ENCODE measurements around the gene RAP2A. TPM values are rescaled to one million over a fixed set of nuclear protein-coding genes. Genes with fewer than 3 reads are reported as not detected.

Gene RAP2A
- total RNA-seq, result 38.3 TPM
- long read RNA-seq, full-length matches to known transcripts, result 2 of 4 reads
- long read RNA-seq, partial matches to known transcripts, result 0 of 4 reads
- long read RNA-seq, other reads (novel, unspliced or antisense), result 2 of 4 reads

- DNase-seq (ENCODE audit: low spot score), result peak; percentile 96
Measured at GRCh38 chr13:97433727-97434396, at the start of gene RAP2A. TSS of gene RAP2A (plus strand) at chr13:97434169. CDS start at chr13:97434471, 302 bp downstream.

GRCh38 chr13:97384371-97384770, 49.6 kb upstream of the RAP2A start:
- no peak for DNase-seq (ENCODE audit: low spot score)

GRCh38 chr13:97385146-97385545, 48.8 kb upstream of the RAP2A start:
- no peak for DNase-seq (ENCODE audit: low spot score)

GRCh38 chr13:97385854-97386253, 48.1 kb upstream of the RAP2A start:
- no peak for DNase-seq (ENCODE audit: low spot score)

- no peak for DNase-seq (ENCODE audit: low spot score)
Measured at GRCh38 chr13:97386801-97387484, 47.0 kb upstream of the RAP2A start.

- no peak for DNase-seq (ENCODE audit: low spot score)
Measured at GRCh38 chr13:97387485-97387839, 46.5 kb upstream of the RAP2A start.

- DNase-seq (ENCODE audit: low spot score), result no peak
Measured at GRCh38 chr13:97387890-97388289, 46.1 kb upstream of the RAP2A start.

GRCh38 chr13:97388373-97388772, 45.6 kb upstream of the RAP2A start:
- DNase-seq (ENCODE audit: low spot score), result no peak

GRCh38 chr13:97390941-97391600, 42.9 kb upstream of the RAP2A start:
- DNase-seq (ENCODE audit: low spot score), result no peak

GRCh38 chr13:97392020-97392419, 41.9 kb upstream of the RAP2A start:
- no peak for DNase-seq (ENCODE audit: low spot score)

GRCh38 chr13:97394542-97394941, 39.4 kb upstream of the RAP2A start:
- no peak for DNase-seq (ENCODE audit: low spot score)

GRCh38 chr13:97395447-97396136, 38.4 kb upstream of the RAP2A start:
- no peak for DNase-seq (ENCODE audit: low spot score)

GRCh38 chr13:97397267-97397666, 36.7 kb upstream of the RAP2A start:
- no peak for DNase-seq (ENCODE audit: low spot score)

- no peak for DNase-seq (ENCODE audit: low spot score)
Measured at GRCh38 chr13:97401421-97401820, 32.5 kb upstream of the RAP2A start.

- DNase-seq (ENCODE audit: low spot score), result no peak
Measured at GRCh38 chr13:97403893-97404750, 29.8 kb upstream of the RAP2A start.

GRCh38 chr13:97407540-97407939, 26.4 kb upstream of the RAP2A start:
- DNase-seq (ENCODE audit: low spot score), result no peak

- DNase-seq (ENCODE audit: low spot score), result no peak
Measured at GRCh38 chr13:97408938-97409337, 25.0 kb upstream of the RAP2A start.

GRCh38 chr13:97411984-97412383, 22.0 kb upstream of the RAP2A start:
- no peak for DNase-seq (ENCODE audit: low spot score)

GRCh38 chr13:97413694-97414093, 20.3 kb upstream of the RAP2A start:
- no peak for DNase-seq (ENCODE audit: low spot score)

- DNase-seq (ENCODE audit: low spot score), result no peak
Measured at GRCh38 chr13:97414392-97414791, 19.6 kb upstream of the RAP2A start.

GRCh38 chr13:97417698-97418097, 16.3 kb upstream of the RAP2A start:
- no peak for DNase-seq (ENCODE audit: low spot score)
